Measurements from ENCODE around the gene PKP4.

GRCh38 chr2:158659483-158659882 is 202.7 kb downstream of the PKP4 start:
- TF ChIP-seq CTCF (IDR thresholded peaks at IDR 0.05) = no peak
- no peak for TF ChIP-seq POLR2A (IDR thresholded peaks at IDR 0.05)
- TF ChIP-seq EP300 (IDR thresholded peaks at IDR 0.05) = no peak
- TF ChIP-seq POLR2AphosphoS5 (IDR thresholded peaks at IDR 0.05) = no peak
